MCF 10A (cell line): ENCODE data around the gene PHLPP1. TPM values are rescaled to one million over a fixed set of nuclear protein-coding genes. Genes with fewer than 3 reads are reported as not detected.

ENCODE experiments used
- BruUV-seq: library from RNA; stranded (reverse); fragments of 400-500 nt; replicated peaks from 2 replicates; lab custom pipeline; 2021; lab: Mats Ljungman, UMichigan
- CTCF ChIA-PET: fragments of 300-600 bp; sonication (Branson Sonifier 250); formaldehyde crosslinking; extraction: SDS; loops from one replicate; lab custom pipeline; 2021; ENCODE audit warnings: antibody characterized with exemption, inconsistent platforms; lab: Yijun Ruan, JAX
- POLR2A ChIA-PET: fragments of 300-600, 350-650 bp; sonication (Branson Sonifier 250); formaldehyde crosslinking; extraction: SDS; loops from one replicate; lab custom pipeline; 2020; ENCODE audit warnings: antibody characterized with exemption, inconsistent platforms; lab: Yijun Ruan, JAX
- DNase-seq: peaks from one replicate; pipeline ENCODE4 v3.0.0-alpha.2; 2018; ENCODE audit not compliant: unreplicated experiment
- H3K27ac Mint-ChIP-seq: one replicate; pipeline ENCODE4 v1.8.0; 2022; ENCODE audit warnings: mild to moderate bottlenecking, low read depth, mixed read lengths; ENCODE audit not compliant: unreplicated experiment
- H3K27me3 Mint-ChIP-seq: one replicate; pipeline ENCODE4 v1.8.0; 2022; ENCODE audit warnings: mixed read lengths; ENCODE audit not compliant: insufficient read depth, unreplicated experiment
- H3K36me3 Mint-ChIP-seq: one replicate; pipeline ENCODE4 v1.8.0; 2022; ENCODE audit warnings: mild to moderate bottlenecking, moderate library complexity, mixed read lengths; ENCODE audit not compliant: insufficient read depth, unreplicated experiment
- H3K4me1 Mint-ChIP-seq: one replicate; pipeline ENCODE4 v1.8.0; 2022; ENCODE audit warnings: mixed read lengths; ENCODE audit not compliant: insufficient read depth, unreplicated experiment
- H3K4me3 Mint-ChIP-seq: one replicate; pipeline ENCODE4 v1.8.0; 2022; ENCODE audit warnings: mild to moderate bottlenecking, moderate library complexity, mixed read lengths; ENCODE audit not compliant: unreplicated experiment
- H3K9me3 Mint-ChIP-seq: one replicate; pipeline ENCODE4 v1.8.0; 2022; ENCODE audit warnings: mixed read lengths; ENCODE audit not compliant: unreplicated experiment
- CTCF ChIP-seq: fragments of 200-600 bp; IDR thresholded peaks from one replicate; pipeline ENCODE4 v1.8.0; 2022; ENCODE audit warnings: antibody characterized with exemption, mild to moderate bottlenecking; ENCODE audit not compliant: unreplicated experiment
- intact Hi-C: fragments of 100-400 bp; cut with micrococcal nuclease; formaldehyde crosslinking; loops from 2 replicates; pipeline ENCODE4 v1.14.1; 2022
- total RNA-seq: library from RNA; stranded (reverse); gene quantifications from 2 replicates; pipeline ENCODE4 v1.2.3, GENCODE V29; 2022

Gene PHLPP1
- total RNA-seq, 1 experiment from 2014 or later = 13.1 TPM

- Mint-ChIP-seq H3K27me3 (no peaks in the 10 kb centered on the region), H3K27ac (no peak overlapping the region), H3K4me1 (peaks cover 19% of the 10 kb centered on the region), H3K9me3 (no peaks in the 10 kb centered on the region), H3K4me3 (no peak overlapping the region), H3K36me3 (no peaks in the 10 kb centered on the region)
- no peak for TF ChIP-seq CTCF
- DNase-seq = no peak
- intact Hi-C loops = loop anchor here (10.0 kb wide), 1 partner anchor 125 kb away; no protein-coding TSS in a partner anchor
- POLR2A ChIA-PET = interaction anchor here (0.6 kb wide), 1 partner anchor 42 kb away, joined by 3 read pairs; no protein-coding TSS in a partner anchor
- no TSS peak for BruUV-seq
- CTCF ChIA-PET = no interaction called here
These were observed 94.6 kb downstream of the PHLPP1 start for GRCh38 chr18:62809900-62810299.

GRCh38 chr18:62810682-62811081, 95.3 kb downstream of the PHLPP1 start:
- H3K9me3 Mint-ChIP-seq = no peaks in the 10 kb centered on the region
- intact Hi-C loops = no loop called here
- ChIA-PET POLR2A (interaction anchor here (0.6 to 1.4 kb wide), 2 partner anchors 43 to 94 kb away, joined by 3 to 5 read pairs; no protein-coding TSS in a partner anchor), CTCF (no interaction called here)
- DNase-seq = no peak
- no peak overlapping the region for H3K27ac Mint-ChIP-seq
- no peak for TF ChIP-seq CTCF
- BruUV-seq = no TSS peak
- H3K36me3 Mint-ChIP-seq = no peaks in the 10 kb centered on the region
- H3K27me3 Mint-ChIP-seq = no peaks in the 10 kb centered on the region
- H3K4me1 Mint-ChIP-seq = peaks cover 19% of the 10 kb centered on the region
- H3K4me3 Mint-ChIP-seq = no peak overlapping the region

DNA sequence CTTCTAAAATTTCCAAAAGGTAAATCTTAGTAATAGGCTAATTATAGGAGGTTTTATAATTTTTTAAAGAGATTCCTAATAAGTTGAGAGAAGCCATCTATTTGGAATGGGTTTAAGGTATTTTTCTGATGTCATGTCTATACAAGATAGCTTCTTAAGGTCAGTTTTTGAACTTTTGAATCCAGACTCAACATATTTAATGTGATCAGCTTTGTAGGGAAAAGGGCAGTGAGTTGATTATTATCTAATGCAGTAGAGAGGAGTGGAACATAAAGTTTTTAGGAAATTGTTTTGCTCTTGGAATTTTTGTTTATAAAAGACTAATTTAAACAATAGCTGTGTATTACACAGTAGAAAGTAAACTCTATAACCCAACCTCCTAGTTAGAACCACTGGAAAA, 96.3 kb downstream of the PHLPP1 start:
- intact Hi-C loops = no loop called here
- Mint-ChIP-seq H3K27ac (no peak overlapping the region), H3K36me3 (no peaks in the 10 kb centered on the region), H3K4me3 (no peak overlapping the region), H3K9me3 (no peaks in the 10 kb centered on the region), H3K4me1 (peaks cover 19% of the 10 kb centered on the region), H3K27me3 (no peaks in the 10 kb centered on the region)
- no peak for DNase-seq
- ChIA-PET POLR2A (interaction anchor here (1.1 to 1.4 kb wide), 3 partner anchors 29 to 97 kb away, joined by 3 to 5 read pairs (median 4); no protein-coding TSS in a partner anchor), CTCF (interaction anchor here (0.5 to 0.6 kb wide), 2 partner anchors 30 to 44 kb away, joined by 3 read pairs; no protein-coding TSS in a partner anchor)
- no TSS peak for BruUV-seq
- no peak for TF ChIP-seq CTCF

- no TSS peak for BruUV-seq
- intact Hi-C loops = no loop called here
- no peak for DNase-seq
- POLR2A ChIA-PET = interaction anchor here (1.1 to 1.4 kb wide), 3 partner anchors 29 to 98 kb away, joined by 3 to 5 read pairs (median 4); no protein-coding TSS in a partner anchor
- Mint-ChIP-seq H3K9me3 (no peaks in the 10 kb centered on the region), H3K27ac (no peak overlapping the region), H3K4me1 (peaks cover 19% of the 10 kb centered on the region), H3K27me3 (no peaks in the 10 kb centered on the region), H3K4me3 (no peak overlapping the region), H3K36me3 (no peaks in the 10 kb centered on the region)
- TF ChIP-seq CTCF = no peak
- CTCF ChIA-PET = interaction anchor here (0.5 to 0.6 kb wide), 2 partner anchors 31 to 45 kb away, joined by 3 read pairs; no protein-coding TSS in a partner anchor
These were observed 96.9 kb downstream of the PHLPP1 start for GRCh38 chr18:62812242-62812641.
